GM18498 (cell line): ENCODE measurements around the gene CT45A1.
"Not testable (repeated sequence)": the region's sequence is repeated elsewhere in the genome, so short reads cannot be mapped to it uniquely, and the experiment has no call there.

Experiments used
- ATAC-seq: cut with Tn5 transposase; IDR thresholded peaks from one replicate; pipeline ENCODE4 v1.9.1; 2021; ENCODE audit warnings: mild to moderate bottlenecking, moderate library complexity; ENCODE audit not compliant: unreplicated experiment

Gene CT45A1

GRCh38 chrX:135713183-135713689 is at the start of gene CT45A1:
TSS of gene CT45A1 (plus strand) at chrX:135713639. CDS start at chrX:135718941, 5,302 bp downstream.
- not testable (repeated sequence) for ATAC-seq

- not testable (repeated sequence) for ATAC-seq
Observed at GRCh38 chrX:135672979-135673378, 40.5 kb upstream of the CT45A1 start.

- ATAC-seq: no peak
Observed at GRCh38 chrX:135688137-135688536, 25.3 kb upstream of the CT45A1 start.

- no peak for ATAC-seq
Observed at GRCh38 chrX:135695471-135695870, 18.0 kb upstream of the CT45A1 start.

GRCh38 chrX:135697601-135698000 is 15.8 kb upstream of the CT45A1 start:
- no peak for ATAC-seq

GRCh38 chrX:135698924-135699323 is 14.5 kb upstream of the CT45A1 start:
- no peak for ATAC-seq

GRCh38 chrX:135707880-135708279 is 5.6 kb upstream of the CT45A1 start:
- ATAC-seq: no peak

- ATAC-seq: no peak
Observed at GRCh38 chrX:135713795-135714194, 356 bp downstream of the CT45A1 start.

GRCh38 chrX:135734666-135735065 is 21.2 kb downstream of the CT45A1 start:
- ATAC-seq: not testable (repeated sequence)

GRCh38 chrX:135737366-135738071 is 24.1 kb downstream of the CT45A1 start:
- ATAC-seq: no peak

GRCh38 chrX:135740681-135741149 is 27.3 kb downstream of the CT45A1 start:
- no peak for ATAC-seq

- ATAC-seq: no peak
Observed at GRCh38 chrX:135741192-135741715, 27.8 kb downstream of the CT45A1 start.

GRCh38 chrX:135744739-135745138 is 31.3 kb downstream of the CT45A1 start:
- ATAC-seq: not testable (repeated sequence)

GRCh38 chrX:135768091-135768490 is 54.7 kb downstream of the CT45A1 start, which contains the start of gene CT45A3:
TSS of gene CT45A3 (minus strand) at chrX:135768191. CDS start at chrX:135764444, 3,747 bp downstream.
- not testable (repeated sequence) for ATAC-seq
